Hepatocyte (in vitro differentiated cells): ENCODE results near the gene EYS.

Source experiments
- EZH2 ChIP-seq: fragments of 200-600 bp; sonication (generic); IDR thresholded peaks from 2 replicates; pipeline ENCODE4 v1.6.1; 2016; ENCODE audit warnings: antibody characterized with exemption, mild to moderate bottlenecking, borderline replicate concordance
- EZH2phosphoT487 ChIP-seq: fragments of 200-600 bp; sonication (generic); IDR thresholded peaks from one replicate; pipeline ENCODE4 v1.6.1; 2018; ENCODE audit warnings: antibody characterized with exemption, mild to moderate bottlenecking, low read depth, moderate library complexity; ENCODE audit not compliant: unreplicated experiment, severe bottlenecking
- TF ChIP-seq, protein P1 (sequence below): fragments of 200-600 bp; sonication (generic); IDR thresholded peaks from 2 replicates; pipeline ENCODE4 v1.5.1; 2016; ENCODE audit warnings: antibody characterized with exemption, mild to moderate bottlenecking; ENCODE audit not compliant: poor library complexity

DNA sequence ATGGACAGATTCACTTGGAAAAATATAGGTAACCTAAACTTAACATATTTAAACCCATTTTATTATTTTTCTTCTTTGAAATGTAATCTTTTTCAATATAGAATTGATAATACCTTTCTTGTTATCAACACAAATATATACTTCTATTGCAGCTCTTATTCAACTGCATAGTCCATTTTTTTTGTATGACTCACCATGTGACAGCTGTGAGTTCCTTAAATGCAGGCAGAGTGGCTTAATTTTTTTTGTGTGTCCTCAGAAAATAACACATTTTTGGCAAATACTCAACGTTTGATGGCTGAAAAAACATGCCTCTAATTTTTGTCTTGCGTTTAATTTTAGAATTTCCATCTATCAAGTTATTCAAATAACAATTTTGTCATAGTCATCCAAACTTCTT, 1616.7 kb downstream of the EYS start:
- TF ChIP-seq, protein P1, sequence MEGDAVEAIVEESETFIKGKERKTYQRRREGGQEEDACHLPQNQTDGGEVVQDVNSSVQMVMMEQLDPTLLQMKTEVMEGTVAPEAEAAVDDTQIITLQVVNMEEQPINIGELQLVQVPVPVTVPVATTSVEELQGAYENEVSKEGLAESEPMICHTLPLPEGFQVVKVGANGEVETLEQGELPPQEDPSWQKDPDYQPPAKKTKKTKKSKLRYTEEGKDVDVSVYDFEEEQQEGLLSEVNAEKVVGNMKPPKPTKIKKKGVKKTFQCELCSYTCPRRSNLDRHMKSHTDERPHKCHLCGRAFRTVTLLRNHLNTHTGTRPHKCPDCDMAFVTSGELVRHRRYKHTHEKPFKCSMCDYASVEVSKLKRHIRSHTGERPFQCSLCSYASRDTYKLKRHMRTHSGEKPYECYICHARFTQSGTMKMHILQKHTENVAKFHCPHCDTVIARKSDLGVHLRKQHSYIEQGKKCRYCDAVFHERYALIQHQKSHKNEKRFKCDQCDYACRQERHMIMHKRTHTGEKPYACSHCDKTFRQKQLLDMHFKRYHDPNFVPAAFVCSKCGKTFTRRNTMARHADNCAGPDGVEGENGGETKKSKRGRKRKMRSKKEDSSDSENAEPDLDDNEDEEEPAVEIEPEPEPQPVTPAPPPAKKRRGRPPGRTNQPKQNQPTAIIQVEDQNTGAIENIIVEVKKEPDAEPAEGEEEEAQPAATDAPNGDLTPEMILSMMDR = no peak
- no peak for TF ChIP-seq EZH2
- no peak for TF ChIP-seq EZH2phosphoT487
